ENCODE measurements around the gene ZNF594. TPM values are rescaled to one million over a fixed set of nuclear protein-coding genes. Genes with fewer than 3 reads are reported as not detected.

Gene ZNF594
- total and polyA plus RNA-seq, 2 of the 13 experiments (the other 11 are each of a cell fraction or from before 2014, with no cell fraction given): 2.9 to 9.6 TPM

GRCh38 chr17:5191541-5192417, at the start of gene ZNF594 (continued):
- TF ChIP-seq ZNF280D (CRISPR knock-in tag; IDR thresholded peaks at IDR 0.05) (no peak), REL (CRISPR knock-in tag; conservative IDR thresholded peaks at IDR 0.05) (0 out of 2 replicates have a peak, but pooled peaks have one; percentile 62), ZNF512B (CRISPR knock-in tag; IDR thresholded peaks at IDR 0.05; ENCODE audit: borderline replicate concordance) (no peak), RARG (CRISPR knock-in tag; IDR thresholded peaks at IDR 0.05; ENCODE audit: low read depth) (no peak), HDAC1 (CRISPR knock-in tag; IDR thresholded peaks at IDR 0.05) (peak; percentile 84), GATAD1 (CRISPR knock-in tag; IDR thresholded peaks at IDR 0.05) (peak; percentile 90), FOXK2 (IDR thresholded peaks at IDR 0.05) (no peak), ZNF777 (CRISPR knock-in tag; IDR thresholded peaks at IDR 0.05) (peak; percentile 77; the same call in 1 of the 2 replicates), FOXM1 (CRISPR knock-in tag; IDR thresholded peaks at IDR 0.05) (no peak), ZNF839 (CRISPR knock-in tag; IDR thresholded peaks at IDR 0.05; ENCODE audit: borderline replicate concordance) (no peak), KLF16 (CRISPR knock-in tag; IDR thresholded peaks at IDR 0.05) (peak in 1 of 2 experiments; percentile 42; a peak in 1 of 4 replicates), ZNF44 (CRISPR knock-in tag; IDR thresholded peaks at IDR 0.05) (no peak), HNF1B (CRISPR knock-in tag; IDR thresholded peaks at IDR 0.05) (no peak), SMAD1 (CRISPR knock-in tag; IDR thresholded peaks at IDR 0.05; ENCODE audit: borderline replicate concordance, low read depth) (no peak), ZSCAN12 (CRISPR knock-in tag; IDR thresholded peaks at IDR 0.05) (no peak), ZNF556 (CRISPR knock-in tag; IDR thresholded peaks at IDR 0.05; ENCODE audit: borderline replicate concordance) (no peak; the same call in 1 of the 2 replicates), SAFB2 (CRISPR knock-in tag; IDR thresholded peaks at IDR 0.05; ENCODE audit: borderline replicate concordance, low read depth) (0 out of 2 replicates have a peak, but pooled peaks have one; percentile 27), NBN (conservative IDR thresholded peaks at IDR 0.05) (no peak)
- TF ChIP-seq, protein P1, sequence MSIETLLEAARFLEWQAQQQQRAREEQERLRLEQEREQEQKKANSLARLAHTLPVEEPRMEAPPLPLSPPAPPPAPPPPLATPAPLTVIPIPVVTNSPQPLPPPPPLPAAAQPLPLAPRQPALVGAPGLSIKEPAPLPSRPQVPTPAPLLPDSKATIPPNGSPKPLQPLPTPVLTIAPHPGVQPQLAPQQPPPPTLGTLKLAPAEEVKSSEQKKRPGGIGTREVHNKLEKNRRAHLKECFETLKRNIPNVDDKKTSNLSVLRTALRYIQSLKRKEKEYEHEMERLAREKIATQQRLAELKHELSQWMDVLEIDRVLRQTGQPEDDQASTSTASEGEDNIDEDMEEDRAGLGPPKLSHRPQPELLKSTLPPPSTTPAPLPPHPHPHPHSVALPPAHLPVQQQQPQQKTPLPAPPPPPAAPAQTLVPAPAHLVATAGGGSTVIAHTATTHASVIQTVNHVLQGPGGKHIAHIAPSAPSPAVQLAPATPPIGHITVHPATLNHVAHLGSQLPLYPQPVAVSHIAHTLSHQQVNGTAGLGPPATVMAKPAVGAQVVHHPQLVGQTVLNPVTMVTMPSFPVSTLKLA (IDR thresholded peaks at IDR 0.05): peak; percentile 31; the same call in 1 of the 2 replicates
